ENCODE data around the gene P2RX2.

The P2RX2 gene

GRCh38 chr12:132638541-132639408, 20.2 kb downstream of the P2RX2 start:
- DNase-seq: peak; percentile 22

- DNase-seq: no peak
Observed at GRCh38 chr12:132639956-132640520, 21.5 kb downstream of the P2RX2 start.

- no peak for DNase-seq
Observed at GRCh38 chr12:132640936-132641335, 22.4 kb downstream of the P2RX2 start.

- DNase-seq: no peak
Observed at GRCh38 chr12:132641811-132642650, 23.5 kb downstream of the P2RX2 start.

- DNase-seq: no peak
Observed at GRCh38 chr12:132642846-132643835, 24.6 kb downstream of the P2RX2 start.

GRCh38 chr12:132646850-132647249, 28.3 kb downstream of the P2RX2 start:
- no peak for DNase-seq

- no peak for DNase-seq
Observed at GRCh38 chr12:132647858-132648257, 29.3 kb downstream of the P2RX2 start.

- no peak for DNase-seq
Observed at GRCh38 chr12:132648616-132649225, 30.1 kb downstream of the P2RX2 start.

GRCh38 chr12:132649226-132649945, 30.8 kb downstream of the P2RX2 start:
- no peak for DNase-seq

- DNase-seq: no peak
Observed at GRCh38 chr12:132651444-132652100, 33.0 kb downstream of the P2RX2 start.

GRCh38 chr12:132653567-132654290, 35.2 kb downstream of the P2RX2 start:
- DNase-seq: no peak

GRCh38 chr12:132657004-132657727, 38.6 kb downstream of the P2RX2 start:
- no peak for DNase-seq

- DNase-seq: no peak
Observed at GRCh38 chr12:132658149-132658894, 39.7 kb downstream of the P2RX2 start.

- DNase-seq: no peak
Observed at GRCh38 chr12:132659146-132659545, 40.6 kb downstream of the P2RX2 start.

GRCh38 chr12:132660052-132660451, 41.5 kb downstream of the P2RX2 start:
- no peak for DNase-seq

- no peak for DNase-seq
Observed at GRCh38 chr12:132660996-132661395, 42.4 kb downstream of the P2RX2 start.

- DNase-seq: no peak
Observed at GRCh38 chr12:132661972-132662371, 43.4 kb downstream of the P2RX2 start.
